H1 (cell line): ENCODE measurements around the gene AXIN2. TPM values are rescaled to one million over a fixed set of nuclear protein-coding genes. Genes with fewer than 3 reads are reported as not detected.

Experiments used
- CTCF ChIA-PET: fragments of 300-600 bp; sonication (Branson Sonifier 250); formaldehyde crosslinking; loops from one replicate; lab custom pipeline; 2021; ENCODE audit not compliant: partially characterized antibody; lab: Charles Lee
- POLR2A ChIA-PET: fragments of 300-600 bp; sonication (Branson Sonifier 250); formaldehyde crosslinking; loops from one replicate; lab custom pipeline; 2021; ENCODE audit warnings: inconsistent platforms; ENCODE audit not compliant: partially characterized antibody; lab: Charles Lee
- DNase-seq, 2 experiments: peaks; one replicate each; pipeline versions ENCODE4 v3.0.0 to v3.0.0-alpha.2; 2010 to 2022; ENCODE audit warnings: low spot score in 2 of 2, low read depth in 1 of 2, mixed read lengths in 1 of 2
- FAIRE-seq: peaks from 2 replicates; lab custom pipeline; 2011; peaks lifted over from hg19 to GRCh38; lab: Jason Lieb, UNC
- H2AFZ ChIP-seq: 2 replicates; pipeline ENCODE4 v1.8.1; 2012; ENCODE audit warnings: low read length, inconsistent platforms
- H2AK5ac ChIP-seq: 2 replicates; pipeline ENCODE4 v1.6.1; 2013; ENCODE audit warnings: low read depth, low read length
- H2BK120ac ChIP-seq: replicated peaks from 2 replicates; pipeline ENCODE3; 2013; ENCODE audit warnings: low read depth, low read length, inconsistent platforms
- H2BK12ac ChIP-seq: 2 replicates; pipeline ENCODE4 v1.6.1; 2013; ENCODE audit warnings: low read depth, low read length
- H2BK15ac ChIP-seq: 2 replicates; pipeline ENCODE4 v1.6.1; 2013; ENCODE audit warnings: low read length
- H2BK20ac ChIP-seq: 2 replicates; pipeline ENCODE4 v1.6.1; 2013; ENCODE audit warnings: low read length
- H2BK5ac ChIP-seq: 2 replicates; pipeline ENCODE4 v1.6.1; 2013; ENCODE audit warnings: low read depth, low read length
- H3K14ac ChIP-seq: 2 replicates; pipeline ENCODE4 v1.6.1; 2013; ENCODE audit warnings: inconsistent platforms; ENCODE audit not compliant: insufficient read length
- H3K18ac ChIP-seq: 2 replicates; pipeline ENCODE4 v1.6.1; 2013; ENCODE audit warnings: low read length; ENCODE audit errors: extremely low read depth
- H3K23ac ChIP-seq: 2 replicates; pipeline ENCODE4 v1.6.1; 2013; ENCODE audit warnings: inconsistent platforms; ENCODE audit not compliant: insufficient read length
- H3K23me2 ChIP-seq: 2 replicates; pipeline ENCODE4 v1.6.1; 2013; ENCODE audit warnings: low read depth, low read length
- H3K27ac ChIP-seq: 2 replicates; pipeline ENCODE4 v1.6.1; 2011; ENCODE audit warnings: low read depth, low read length, inconsistent platforms
- H3K27me3 ChIP-seq, 4 experiments: replicated peaks in 1 of 4; 1 replicate in 1 of 4; 2 replicates in 3 of 4; pipeline versions ENCODE4 v1.6.1 to v1.8.1; 2011 to 2013; ENCODE audit warnings: low read length in 3 of 4, mild to moderate bottlenecking in 3 of 4, inconsistent platforms in 2 of 4, mixed read lengths in 2 of 4, moderate library complexity in 1 of 4; ENCODE audit not compliant: control insufficient read depth in 3 of 4, insufficient read depth in 3 of 4; ENCODE audit errors: extremely low read depth in 1 of 4
- H3K36me3 ChIP-seq, 4 experiments: 2 replicates each; pipeline versions ENCODE4 v1.6.1 to v1.8.1; 2011 to 2013; ENCODE audit warnings: mild to moderate bottlenecking in 4 of 4, low read length in 3 of 4, moderate library complexity in 2 of 4, control low read depth in 1 of 4, inconsistent platforms in 1 of 4; ENCODE audit not compliant: insufficient read depth in 4 of 4, control insufficient read depth in 2 of 4
- H3K4ac ChIP-seq: replicated peaks from 2 replicates; pipeline ENCODE3; 2013; ENCODE audit warnings: low read length, low read depth, mixed read lengths, inconsistent platforms; ENCODE audit not compliant: insufficient read length
- H3K4me1 ChIP-seq, 4 experiments: replicated peaks in 1 of 4; 1 replicate in 1 of 4; 2 replicates in 3 of 4; pipeline versions ENCODE4 v1.6.1 to v1.8.1; 2011 to 2013; ENCODE audit warnings: low read length in 3 of 4, inconsistent platforms in 2 of 4, mixed read lengths in 1 of 4; ENCODE audit not compliant: insufficient read depth in 4 of 4, control insufficient read depth in 3 of 4
- H3K4me2 ChIP-seq, 2 experiments: 2 replicates each; pipeline versions ENCODE4 v1.6.1 to v1.8.1; 2011 to 2013; ENCODE audit warnings: low read depth in 2 of 2, low read length in 2 of 2, control low read depth in 1 of 2, inconsistent platforms in 1 of 2, mild to moderate bottlenecking in 1 of 2; ENCODE audit not compliant: insufficient read depth in 1 of 2
- H3K4me3 ChIP-seq, 4 experiments: fragments of 200-600, 300-600 bp in 1 of 4; sonication (generic), shearing (Covaris generic), sonication (Bioruptor Twin) in 1 of 4; 2 replicates each; pipeline versions ENCODE4 v1.5.1 to v1.8.1; 2011 to 2016; ENCODE audit warnings: low read length in 4 of 4, low read depth in 3 of 4, control low read depth in 2 of 4, inconsistent platforms in 2 of 4, mild to moderate bottlenecking in 2 of 4, mixed read lengths in 1 of 4, moderate library complexity in 1 of 4; ENCODE audit not compliant: insufficient read depth in 2 of 4; ENCODE audit errors: extremely low read depth in 1 of 4
- H3K56ac ChIP-seq: replicated peaks from 2 replicates; pipeline ENCODE3; 2013; ENCODE audit warnings: low read depth, mild to moderate bottlenecking, mixed read lengths, low read length, inconsistent platforms; ENCODE audit not compliant: insufficient read length
- H3K79me1 ChIP-seq: 2 replicates; pipeline ENCODE4 v1.6.1; 2013; ENCODE audit warnings: low read depth, low read length, control low read depth
- H3K79me2 ChIP-seq, 2 experiments: 2 replicates each; pipeline versions ENCODE4 v1.6.1 to v1.8.1; 2012 to 2013; ENCODE audit warnings: low read length in 2 of 2, mild to moderate bottlenecking in 2 of 2, inconsistent platforms in 1 of 2; ENCODE audit not compliant: insufficient read depth in 2 of 2, control insufficient read depth in 1 of 2
- H3K9ac ChIP-seq, 4 experiments: replicated peaks in 1 of 4; 1 replicate in 1 of 4; 2 replicates in 3 of 4; pipeline versions ENCODE4 v1.6.1 to v1.8.1; 2011 to 2013; ENCODE audit warnings: low read depth in 3 of 4, low read length in 3 of 4, control low read depth in 2 of 4, mild to moderate bottlenecking in 2 of 4, moderate library complexity in 2 of 4, inconsistent platforms in 1 of 4; ENCODE audit errors: extremely low read depth in 1 of 4
- H3K9me3 ChIP-seq, 2 experiments: 2 replicates each; pipeline versions ENCODE4 v1.6.1 to v1.8.1; 2012 to 2013; ENCODE audit warnings: mild to moderate bottlenecking in 2 of 2, moderate library complexity in 2 of 2, control low read depth in 1 of 2, inconsistent platforms in 1 of 2, low read depth in 1 of 2, low read length in 1 of 2, mixed read lengths in 1 of 2; ENCODE audit not compliant: insufficient read depth in 2 of 2
- H4K20me1 ChIP-seq, 2 experiments: replicated peaks in 1 of 2; 2 replicates each; pipeline versions ENCODE3 to v1.8.1; 2011 to 2013; ENCODE audit warnings: inconsistent platforms in 2 of 2, low read length in 2 of 2, mild to moderate bottlenecking in 1 of 2; ENCODE audit not compliant: insufficient read depth in 2 of 2, control insufficient read depth in 1 of 2
- H4K5ac ChIP-seq: 2 replicates; pipeline ENCODE4 v1.6.1; 2013; ENCODE audit warnings: low read length, low read depth, mixed read lengths, inconsistent platforms; ENCODE audit not compliant: insufficient read length
- H4K8ac ChIP-seq: 2 replicates; pipeline ENCODE4 v1.8.0; 2013; ENCODE audit warnings: mild to moderate bottlenecking, moderate library complexity, low read length, inconsistent platforms; ENCODE audit not compliant: insufficient read depth; ENCODE audit errors: extremely low read depth
- H4K91ac ChIP-seq: replicated peaks from 2 replicates; pipeline ENCODE3; 2013; ENCODE audit warnings: low read length, mixed read lengths, inconsistent platforms; ENCODE audit not compliant: insufficient read length
- BACH1 ChIP-seq: IDR thresholded peaks from 2 replicates; pipeline ENCODE4 v1.6.1; 2012; ENCODE audit warnings: low read length, improper control_type of control experiment
- CTBP2 ChIP-seq: IDR thresholded peaks from 2 replicates; pipeline ENCODE4 v1.7.0; 2011; ENCODE audit warnings: borderline replicate concordance, mild to moderate bottlenecking, moderate library complexity, mixed read lengths, low read length; ENCODE audit not compliant: insufficient read depth, insufficient read length
- HDAC2 ChIP-seq, 2 experiments: fragments of 300-600 bp in 1 of 2; sonication (generic) in 1 of 2; IDR thresholded peaks; 2 replicates each; pipeline ENCODE4 v1.6.1; 2011 to 2012; ENCODE audit warnings: low read depth in 2 of 2, low read length in 2 of 2, mild to moderate bottlenecking in 2 of 2, moderate library complexity in 2 of 2, borderline replicate concordance in 1 of 2, inconsistent platforms in 1 of 2
- POLR2A ChIP-seq, 2 experiments: IDR thresholded peaks; 1 replicate in 1 of 2; 2 replicates in 1 of 2; pipeline ENCODE4 v1.6.1; 2011; ENCODE audit warnings: low read depth in 2 of 2, low read length in 2 of 2, mild to moderate bottlenecking in 2 of 2; ENCODE audit errors: control extremely low read depth in 1 of 2
- RAD21 ChIP-seq, 2 experiments: IDR thresholded peaks in 1 of 2; conservative IDR thresholded peaks in 1 of 2; 2 replicates each; pipeline ENCODE4 v1.6.1; 2011; ENCODE audit warnings: low read depth in 2 of 2, low read length in 2 of 2, improper control_type of control experiment in 1 of 2, inconsistent platforms in 1 of 2, mild to moderate bottlenecking in 1 of 2, moderate library complexity in 1 of 2
- RBBP5 ChIP-seq: IDR thresholded peaks from 2 replicates; pipeline ENCODE4 v1.7.1; 2012; ENCODE audit warnings: low read depth, mild to moderate bottlenecking, inconsistent platforms, low read length, moderate library complexity, borderline replicate concordance
- RFX5 ChIP-seq: IDR thresholded peaks from 2 replicates; pipeline ENCODE4 v1.6.1; 2011; ENCODE audit warnings: low read depth, low read length, improper control_type of control experiment, borderline replicate concordance
- SIX5 ChIP-seq: IDR thresholded peaks from 2 replicates; pipeline ENCODE4 v1.6.1; 2011; ENCODE audit warnings: mild to moderate bottlenecking, low read depth, low read length
- SP1 ChIP-seq: IDR thresholded peaks from 2 replicates; pipeline ENCODE4 v1.6.1; 2011; ENCODE audit warnings: low read depth, low read length
- SP4 ChIP-seq: IDR thresholded peaks from 2 replicates; pipeline ENCODE4 v1.6.1; 2012; ENCODE audit warnings: low read length, inconsistent platforms
- TAF7 ChIP-seq: optimal IDR thresholded peaks from 2 replicates; pipeline ENCODE3; 2011; ENCODE audit warnings: low read depth, mild to moderate bottlenecking, inconsistent platforms, low read length, moderate library complexity, borderline replicate concordance
- TBP ChIP-seq: IDR thresholded peaks from 2 replicates; pipeline ENCODE4 v1.6.1; 2011; ENCODE audit warnings: low read depth, low read length, improper control_type of control experiment
- TEAD4 ChIP-seq: IDR thresholded peaks from 2 replicates; pipeline ENCODE4 v1.6.1; 2012; ENCODE audit warnings: low read depth, low read length, inconsistent platforms, mixed read lengths
- WGBS, 2 experiments: shearing (Covaris generic) in 1 of 2; methylation state at CpG; one replicate each; pipeline versions ENCODE4 v1.1.6 to v1.1.7; 2013 to 2015; ENCODE audit warnings: low lambda C conversion rate in 2 of 2, mixed read lengths in 2 of 2, inconsistent platforms in 1 of 2, low coverage in 1 of 2, missing lambda C conversion rate in 1 of 2; ENCODE audit not compliant: insufficient replicate concordance in 2 of 2, insufficient coverage in 1 of 2, insufficient read length in 1 of 2; ENCODE audit errors: extremely low coverage in 1 of 2, missing lambda C conversion rate in 1 of 2; 5-methylcytosine and 5-hydroxymethylcytosine counted together
- polyA plus RNA-seq, 7 experiments: library from polyadenylated mRNA; depleted of rRNA in 3 of 7; stranded (reverse) in 5 of 7; unstranded in 2 of 7; fragments of >200 nt in 5 of 7; fragments of 200-250 nt in 2 of 7; gene quantifications; 1 replicate in 5 of 7; 2 replicates in 1 of 7; 4 replicates in 1 of 7; pipeline versions ENCODE4 v1.2.1 to v1.2.3, GENCODE V29; 2011 to 2013; ENCODE audit warnings: missing spikeins in 2 of 7, mixed read lengths in 2 of 7
- total RNA-seq: library from RNA; stranded (reverse); fragmentation: NEBNext Ultra II Directional; extraction: Animal tissue kit (Norgen Biotek cat#: 25700); gene quantifications from 2 replicates; pipeline ENCODE4 v1.2.1, GENCODE V29; 2021
- TF ChIP-seq, protein P1 (sequence below): IDR thresholded peaks from 2 replicates; pipeline ENCODE4 v1.6.1; 2011; ENCODE audit warnings: low read depth, mild to moderate bottlenecking, low read length; ENCODE audit not compliant: insufficient read depth

The AXIN2 gene
- total and polyA plus RNA-seq, 2 of the 8 experiments (the other 6 are each of a cell fraction or from before 2014, with no cell fraction given) = 17.7 to 33.4 TPM

GRCh38 chr17:65601145-65601544, 39.7 kb upstream of the AXIN2 start:
- Histone ChIP-seq H3K4me1 (no peaks in the 10 kb centered on the region), H3K18ac (no peak overlapping the region), H3K9ac (no peak overlapping the region), H3K14ac (no peak overlapping the region), H3K79me1 (no peaks in the 10 kb centered on the region), H3K4ac (no peak overlapping the region), H2BK120ac (no peak overlapping the region), H2AFZ (no peak overlapping the region), H3K4me3 (no peak overlapping the region), H3K9me3 (no peaks in the 10 kb centered on the region), H2AK5ac (no peak overlapping the region), H2BK15ac (no peak overlapping the region), H3K56ac (no peak overlapping the region), H2BK12ac (no peak overlapping the region), H2BK20ac (no peak overlapping the region), H3K23ac (no peak overlapping the region), H3K36me3 (no peaks in the 10 kb centered on the region), H4K8ac (no peak overlapping the region), H4K91ac (no peak overlapping the region), H3K27me3 (no peaks in the 10 kb centered on the region), H3K4me2 (no peak overlapping the region), H4K5ac (no peak overlapping the region), H3K79me2 (no peaks in the 10 kb centered on the region), H3K23me2 (no peaks in the 10 kb centered on the region), H4K20me1 (no peaks in the 10 kb centered on the region), H2BK5ac (no peak overlapping the region), H3K27ac (no peak overlapping the region)
- CTCF ChIA-PET = interaction anchor here (0.7 to 1.6 kb wide), 3 partner anchors 45 to 1351 kb away, joined by 3 to 4 read pairs (median 3); no protein-coding TSS in a partner anchor
- POLR2A ChIA-PET = no interaction called here
- 59% methylated on average over 1 of the region's 1 CpG; no CpG with 5 or more reads in 1 of the 2 experiments for WGBS, 2 experiments
- no peak for FAIRE-seq
- no peak for DNase-seq
- TF ChIP-seq RAD21 (IDR thresholded peaks at IDR 0.05 in 1 of 2, conservative IDR thresholded peaks at IDR 0.05 in 1 of 2; ENCODE audit: low read depth in 2 of 2, low read length in 2 of 2) = no peak
- TF ChIP-seq SP1 = no peak
- no peak for TF ChIP-seq CTBP2
- no peak for TF ChIP-seq SP4
- TF ChIP-seq TBP = no peak
- TF ChIP-seq TAF7 = no peak
- TF ChIP-seq TEAD4 = no peak
- no peak for TF ChIP-seq RBBP5
- TF ChIP-seq, protein P1, sequence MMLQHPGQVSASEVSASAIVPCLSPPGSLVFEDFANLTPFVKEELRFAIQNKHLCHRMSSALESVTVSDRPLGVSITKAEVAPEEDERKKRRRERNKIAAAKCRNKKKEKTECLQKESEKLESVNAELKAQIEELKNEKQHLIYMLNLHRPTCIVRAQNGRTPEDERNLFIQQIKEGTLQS = no peak
- TF ChIP-seq HDAC2 (IDR thresholded peaks at IDR 0.05; ENCODE audit: borderline replicate concordance in 1 of 2, low read depth in 2 of 2, low read length in 2 of 2) = no peak
- no peak for TF ChIP-seq BACH1
- TF ChIP-seq SIX5 = no peak
- TF ChIP-seq POLR2A (IDR thresholded peaks at IDR 0.05; ENCODE audit: control extremely low read depth in 1 of 2, low read depth in 2 of 2, low read length in 2 of 2) = no peak
- no peak for TF ChIP-seq RFX5
